GM12872 (cell line): ENCODE data around the gene ACTN1.

Source experiments
- TF ChIP-seq, protein P1 (sequence below): IDR thresholded peaks from 3 replicates; pipeline ENCODE4 v1.5.1; 2011; ENCODE audit warnings: low read depth, mild to moderate bottlenecking, low read length, moderate library complexity; ENCODE audit not compliant: insufficient read depth

The ACTN1 gene

DNA sequence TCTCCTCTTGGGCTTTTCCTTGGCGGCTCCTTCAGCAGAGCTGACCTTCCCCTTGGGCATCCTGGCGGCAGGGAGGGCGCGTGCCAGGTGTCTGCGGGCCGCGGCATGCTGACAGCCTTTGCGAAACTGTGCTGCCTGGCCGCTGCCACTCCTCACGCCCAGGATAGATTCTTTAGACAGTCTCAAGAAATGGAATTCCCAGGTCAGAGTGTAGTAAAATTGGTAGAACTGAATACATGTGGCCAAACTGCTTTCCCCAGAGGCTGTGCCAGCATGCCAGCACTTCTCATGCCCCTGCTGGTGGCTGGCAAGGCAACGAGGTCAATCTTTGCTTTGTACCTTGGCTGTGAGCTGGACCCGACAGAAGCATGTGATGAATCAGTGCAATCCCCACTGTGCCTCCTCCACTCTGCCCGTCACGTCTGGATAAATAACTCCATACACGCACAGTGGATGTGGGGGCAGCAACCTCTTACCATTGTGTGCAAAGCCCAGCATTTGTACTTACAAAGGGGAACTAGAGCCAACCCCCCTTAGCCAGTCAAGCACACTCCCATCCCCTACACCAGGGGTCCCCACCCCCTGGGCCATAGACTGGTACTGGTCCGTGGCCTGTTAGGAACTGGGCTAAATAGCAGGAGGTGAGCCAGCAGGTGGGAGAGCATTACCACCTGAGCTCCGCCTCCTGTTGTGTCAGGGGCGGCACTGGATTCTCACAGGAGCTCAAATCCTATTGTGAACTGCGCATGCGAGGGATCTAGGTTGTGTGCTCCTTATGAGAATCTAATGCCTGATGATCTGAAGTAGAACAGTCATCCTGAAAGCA, 90.9 kb downstream of the ACTN1 start:
- TF ChIP-seq, protein P1, sequence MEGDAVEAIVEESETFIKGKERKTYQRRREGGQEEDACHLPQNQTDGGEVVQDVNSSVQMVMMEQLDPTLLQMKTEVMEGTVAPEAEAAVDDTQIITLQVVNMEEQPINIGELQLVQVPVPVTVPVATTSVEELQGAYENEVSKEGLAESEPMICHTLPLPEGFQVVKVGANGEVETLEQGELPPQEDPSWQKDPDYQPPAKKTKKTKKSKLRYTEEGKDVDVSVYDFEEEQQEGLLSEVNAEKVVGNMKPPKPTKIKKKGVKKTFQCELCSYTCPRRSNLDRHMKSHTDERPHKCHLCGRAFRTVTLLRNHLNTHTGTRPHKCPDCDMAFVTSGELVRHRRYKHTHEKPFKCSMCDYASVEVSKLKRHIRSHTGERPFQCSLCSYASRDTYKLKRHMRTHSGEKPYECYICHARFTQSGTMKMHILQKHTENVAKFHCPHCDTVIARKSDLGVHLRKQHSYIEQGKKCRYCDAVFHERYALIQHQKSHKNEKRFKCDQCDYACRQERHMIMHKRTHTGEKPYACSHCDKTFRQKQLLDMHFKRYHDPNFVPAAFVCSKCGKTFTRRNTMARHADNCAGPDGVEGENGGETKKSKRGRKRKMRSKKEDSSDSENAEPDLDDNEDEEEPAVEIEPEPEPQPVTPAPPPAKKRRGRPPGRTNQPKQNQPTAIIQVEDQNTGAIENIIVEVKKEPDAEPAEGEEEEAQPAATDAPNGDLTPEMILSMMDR, result no peak

DNA sequence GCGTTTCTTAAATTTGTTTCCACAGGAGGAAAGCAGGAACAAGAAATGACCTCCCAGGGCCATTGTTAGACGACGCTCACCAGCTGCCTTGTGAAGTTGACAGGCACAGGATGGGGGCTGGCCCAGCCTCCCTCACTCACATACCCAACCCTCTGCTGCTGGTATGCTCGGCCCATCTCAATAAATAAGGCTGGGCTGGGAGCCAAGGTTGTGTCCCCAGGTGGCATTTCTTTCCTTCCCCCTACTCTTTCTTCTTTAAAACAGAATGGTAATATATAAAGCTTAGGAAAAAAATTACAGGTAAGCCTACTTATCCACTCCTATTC, 93.0 kb downstream of the ACTN1 start:
- TF ChIP-seq, protein P1, result no peak

DNA sequence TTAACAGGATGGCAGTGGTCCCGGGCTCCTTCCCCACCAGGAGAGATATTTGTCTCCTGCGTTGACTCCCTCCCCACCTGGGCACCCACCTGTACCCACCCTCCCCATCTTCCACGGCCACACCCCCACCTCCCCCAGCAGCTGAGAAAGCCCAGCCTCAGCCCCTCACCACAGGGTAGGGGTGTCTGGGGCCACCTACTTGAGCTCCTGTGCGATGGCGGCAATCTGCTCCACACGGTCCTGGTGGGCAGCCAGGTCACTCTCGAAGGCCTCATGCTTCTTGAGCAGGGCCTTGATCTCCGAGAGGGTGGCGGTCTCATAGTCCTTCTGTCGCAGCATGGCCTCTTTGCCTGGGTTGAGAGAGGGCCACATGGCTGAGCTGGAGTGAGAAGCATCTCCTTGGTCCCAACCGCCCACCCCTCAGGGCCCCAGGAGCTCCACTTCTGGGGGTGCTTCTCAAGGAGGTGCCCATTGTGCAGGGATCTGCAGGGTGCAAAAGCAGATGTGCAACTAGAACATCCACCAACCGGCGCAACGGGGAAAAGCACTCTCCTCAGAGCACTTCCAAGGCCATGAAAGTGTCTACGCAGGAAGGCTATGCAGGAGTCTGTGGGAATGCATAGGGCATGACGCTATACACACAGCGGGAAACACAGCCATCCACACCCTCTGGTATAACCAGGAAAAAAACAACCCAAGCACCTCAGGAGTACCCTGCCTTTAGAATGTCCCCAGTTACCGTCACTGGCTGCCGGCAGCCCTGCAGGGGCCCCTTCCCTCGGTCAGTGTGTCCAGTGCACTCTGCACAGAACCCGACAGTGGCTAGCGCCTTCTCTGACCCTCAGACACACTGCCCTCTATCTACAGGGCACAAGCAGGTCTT, 93.6 kb downstream of the ACTN1 start:
- TF ChIP-seq, protein P1, result no peak

DNA sequence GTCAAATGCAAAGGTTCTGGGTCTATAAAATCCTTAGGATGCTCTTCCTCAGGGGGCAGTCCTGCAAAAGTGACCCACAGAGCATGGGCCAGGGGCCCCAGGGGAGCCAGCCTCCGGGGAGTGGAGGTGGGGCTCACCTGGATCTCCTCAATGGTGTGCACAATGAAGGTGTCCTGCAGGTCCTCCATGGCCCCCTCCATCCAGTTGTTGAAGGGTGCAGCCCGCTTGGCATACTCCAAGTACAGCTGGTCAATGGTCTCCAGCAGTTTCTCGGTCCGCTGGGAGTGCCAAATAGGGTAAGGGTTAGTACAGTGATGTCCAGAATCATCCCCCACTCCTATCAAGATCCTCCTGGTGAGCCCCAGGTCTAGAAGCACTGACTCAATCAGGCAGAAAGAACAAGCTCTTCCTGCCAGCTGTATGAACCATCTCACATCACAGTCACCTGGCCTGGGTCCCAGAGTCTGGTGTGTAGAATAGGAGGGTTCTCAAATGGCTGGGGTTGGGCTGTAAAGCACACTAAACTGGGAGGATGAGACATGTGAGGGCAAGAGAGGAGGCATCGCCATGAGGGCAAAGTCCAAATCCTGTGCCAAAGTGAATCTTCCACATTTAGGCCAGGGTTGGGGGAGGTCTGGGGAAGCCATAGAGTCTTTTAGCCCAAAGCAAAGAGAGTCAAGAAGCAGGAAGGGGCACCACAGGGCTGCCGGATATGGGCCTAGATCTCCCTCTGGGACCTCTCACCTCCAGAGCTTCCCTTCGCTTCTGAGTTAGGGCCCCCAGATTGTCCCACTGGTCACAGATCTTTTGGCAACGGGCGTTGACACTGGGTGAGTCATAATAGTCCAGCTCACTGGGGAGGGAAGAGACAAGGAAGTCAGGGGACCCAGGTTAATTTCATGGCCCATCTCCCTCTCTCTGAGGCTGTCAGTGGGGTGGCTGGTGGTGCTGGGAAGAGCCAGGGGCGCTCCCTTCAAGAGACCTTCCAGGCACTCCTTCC, 94.8 kb downstream of the ACTN1 start:
- TF ChIP-seq, protein P1, result no peak

DNA sequence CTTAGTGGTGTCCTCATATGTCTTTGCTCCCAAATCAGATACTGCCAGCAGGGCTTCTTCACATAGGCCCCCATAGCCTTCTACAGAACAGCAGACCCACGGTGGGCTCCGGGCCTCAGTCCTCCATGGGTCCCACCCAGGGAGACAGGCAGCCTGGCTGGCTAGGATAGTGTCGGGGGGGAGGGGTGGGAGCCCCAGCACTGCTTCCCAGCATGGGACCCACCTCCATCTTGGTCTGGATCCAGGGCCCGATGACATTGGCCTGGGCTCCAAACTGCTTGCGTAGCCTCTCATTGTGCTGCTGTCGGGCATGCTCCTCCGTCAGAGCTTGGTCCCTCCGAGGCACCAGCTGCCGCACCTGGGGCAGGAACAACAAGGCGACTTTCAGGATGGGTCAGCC, 96.9 kb downstream of the ACTN1 start:
- TF ChIP-seq, protein P1, result no peak

DNA sequence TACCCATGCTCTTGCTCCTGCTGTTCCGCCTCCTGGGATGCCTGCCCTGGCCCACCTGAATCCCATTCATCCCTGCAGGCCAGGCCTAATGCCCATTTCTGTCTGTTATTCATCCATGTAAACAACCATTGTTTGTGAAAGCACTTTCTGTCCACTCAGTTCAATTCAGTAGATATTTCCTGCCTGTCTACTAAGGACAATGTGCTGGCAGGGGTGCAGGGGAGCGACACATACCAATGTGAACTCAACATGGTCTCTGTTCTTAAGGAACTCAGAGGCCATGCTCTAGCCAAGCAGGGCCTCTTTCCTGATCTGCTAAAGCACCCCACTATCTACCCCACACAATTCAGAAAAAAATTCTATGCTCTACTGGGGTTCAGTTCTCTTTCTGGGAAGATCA, 97.7 kb downstream of the ACTN1 start:
- TF ChIP-seq, protein P1, result no peak
